Ishikawa (cell line): ENCODE data around the gene TIE1.

Experiments used
- CEBPB ChIP-seq: IDR thresholded peaks from 2 replicates; pipeline ENCODE4 v1.6.1; 2012
- EP300 ChIP-seq: IDR thresholded peaks from 2 replicates; pipeline ENCODE4 v1.6.1; 2012; ENCODE audit warnings: borderline replicate concordance
- FOXM1 ChIP-seq: IDR thresholded peaks from 2 replicates; pipeline ENCODE4 v1.6.1; 2012; ENCODE audit warnings: low read depth, borderline replicate concordance
- RAD21 ChIP-seq: IDR thresholded peaks from 2 replicates; pipeline ENCODE4 v1.6.1; 2012; ENCODE audit warnings: low read depth
- REST ChIP-seq: IDR thresholded peaks from 2 replicates; pipeline ENCODE4 v1.6.1; 2012; ENCODE audit warnings: low read depth, mild to moderate bottlenecking
- TAF1 ChIP-seq: IDR thresholded peaks from 2 replicates; pipeline ENCODE4 v1.6.1; 2012; ENCODE audit warnings: low read depth, mild to moderate bottlenecking
- TCF12 ChIP-seq: IDR thresholded peaks from 2 replicates; pipeline ENCODE4 v1.6.1; 2012; ENCODE audit warnings: low read depth
- TEAD4 ChIP-seq: IDR thresholded peaks from 2 replicates; pipeline ENCODE4 v1.6.1; 2012
- YY1 ChIP-seq: IDR thresholded peaks from 2 replicates; pipeline ENCODE4 v1.6.1; 2012; ENCODE audit warnings: low read depth
- ZBTB7A ChIP-seq: IDR thresholded peaks from 2 replicates; pipeline ENCODE4 v1.6.1; 2012; ENCODE audit warnings: low read depth
- TF ChIP-seq, protein P1 (sequence below): IDR thresholded peaks from 2 replicates; pipeline ENCODE4 v1.6.1; 2012

GRCh38 chr1:43372172-43372571 lies 71.4 kb downstream of the TIE1 start:
- TF ChIP-seq, protein P1, sequence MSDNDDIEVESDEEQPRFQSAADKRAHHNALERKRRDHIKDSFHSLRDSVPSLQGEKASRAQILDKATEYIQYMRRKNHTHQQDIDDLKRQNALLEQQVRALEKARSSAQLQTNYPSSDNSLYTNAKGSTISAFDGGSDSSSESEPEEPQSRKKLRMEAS: no peak
- TF ChIP-seq TAF1 (no peak), EP300 (no peak), REST (no peak), YY1 (no peak), TCF12 (no peak), FOXM1 (no peak), TEAD4 (no peak), ZBTB7A (no peak), RAD21 (no peak), CEBPB (no peak)
